NCI-H2081 (cell line): ENCODE data around the gene UPK1A.
A peak's percentile ranks its signal among the peaks of the same experiment; 100 is the strongest.
"Not testable (repeated sequence)": the region's sequence is repeated elsewhere in the genome, so short reads cannot be mapped to it uniquely, and the experiment has no call there.

Experiments used
- DNase-seq, 2 experiments: peaks; one replicate each; lab custom pipeline; 2025; lab: John Stamatoyannopoulos, UW

Gene UPK1A

GRCh38 chr19:35716801-35717664 is 50.7 kb downstream of the UPK1A start:
- peak; percentile 67 to 95 for DNase-seq

GRCh38 chr19:35717665-35718344 is 51.5 kb downstream of the UPK1A start, which contains the start of gene KMT2B:
Gene KMT2B (plus strand): TSS chr19:35718003. CDS start chr19:35718019, 16 bp downstream.
- peak in 1 of 2 experiments; percentile 95 for DNase-seq

- peak in 1 of 2 experiments; percentile 15 for DNase-seq
Observed at GRCh38 chr19:35718345-35719041, 52.2 kb downstream of the UPK1A start.

- DNase-seq: no peak
Observed at GRCh38 chr19:35719402-35720162, 53.3 kb downstream of the UPK1A start.

- no peak for DNase-seq
Observed at GRCh38 chr19:35720163-35720524, 53.8 kb downstream of the UPK1A start.

- no peak for DNase-seq
Observed at GRCh38 chr19:35720648-35721047, 54.3 kb downstream of the UPK1A start.

GRCh38 chr19:35721374-35721773 is 55.1 kb downstream of the UPK1A start:
- DNase-seq: no peak

- no peak for DNase-seq
Observed at GRCh38 chr19:35722461-35722860, 56.1 kb downstream of the UPK1A start.

GRCh38 chr19:35722897-35723296 is 56.6 kb downstream of the UPK1A start:
- no peak for DNase-seq

- DNase-seq: no peak
Observed at GRCh38 chr19:35723671-35724070, 57.4 kb downstream of the UPK1A start.

GRCh38 chr19:35724132-35724531 is 57.8 kb downstream of the UPK1A start:
- not testable (repeated sequence) for DNase-seq

- DNase-seq: no peak
Observed at GRCh38 chr19:35724560-35724959, 58.2 kb downstream of the UPK1A start.

GRCh38 chr19:35725216-35725861 is 59.0 kb downstream of the UPK1A start:
- no peak for DNase-seq

- no peak for DNase-seq
Observed at GRCh38 chr19:35727053-35727955, 61.0 kb downstream of the UPK1A start.
